Measurements from ENCODE around the gene RBM47. TPM values are rescaled to one million over a fixed set of nuclear protein-coding genes. Genes with fewer than 3 reads are reported as not detected.
A peak's percentile ranks its signal among the peaks of the same experiment; 100 is the strongest.

RBM47 gene
- total RNA-seq, 1 experiment from 2014 or later, result 5.2 TPM

- DNase-seq (ENCODE audit: low spot score), result no peak
Observed at GRCh38 chr4:40626183-40626990, 3.3 kb downstream of the RBM47 start.

- DNase-seq (ENCODE audit: low spot score), result no peak
Observed at GRCh38 chr4:40623707-40624106, 6.0 kb downstream of the RBM47 start.

GRCh38 chr4:40622913-40623312 is 6.8 kb downstream of the RBM47 start:
- peak; percentile 67 for DNase-seq (ENCODE audit: low spot score)

DNA sequence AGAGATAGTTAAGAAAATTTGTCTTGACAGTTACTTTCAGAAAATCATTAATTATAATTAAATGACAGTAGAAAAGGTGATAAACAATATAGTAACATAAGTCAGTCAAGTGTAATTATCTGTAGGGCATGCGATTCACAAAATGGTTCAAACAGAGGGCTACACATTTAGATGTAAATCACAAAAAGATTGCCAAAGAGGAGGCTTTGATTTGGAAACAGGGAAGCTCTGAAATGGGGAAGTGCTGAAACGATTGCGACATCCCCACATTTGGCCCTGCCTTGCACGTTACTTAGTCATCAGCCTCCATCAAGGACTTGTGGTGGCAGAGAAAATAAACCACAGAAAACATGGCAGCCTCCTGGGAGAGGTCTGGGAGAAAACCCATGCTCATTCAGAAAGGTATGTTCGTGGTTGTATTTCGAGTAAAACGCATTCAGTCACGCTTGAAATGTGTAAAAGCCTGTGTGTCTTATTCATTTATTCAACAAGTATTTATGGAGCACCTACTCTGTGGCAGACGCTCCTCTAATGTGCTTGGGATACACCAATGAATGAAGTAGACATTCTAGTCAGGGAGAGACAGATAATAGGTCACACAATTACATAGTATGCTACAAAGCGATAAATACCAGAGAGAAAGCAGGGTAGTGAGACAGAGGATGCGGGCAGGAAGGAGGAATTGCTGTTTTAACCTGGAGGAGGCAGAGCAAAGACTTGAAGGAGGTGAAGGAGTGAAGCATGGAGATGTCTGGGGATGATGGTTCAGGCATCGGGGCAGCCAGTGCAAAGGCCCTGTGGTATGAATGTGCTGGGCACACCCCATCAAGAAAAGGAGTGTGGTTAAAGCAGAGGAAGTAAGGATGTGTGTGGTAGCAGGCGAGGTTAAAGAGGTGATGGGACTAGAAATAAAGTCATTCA is 7.8 kb downstream of the RBM47 start:
- DNase-seq (ENCODE audit: low spot score), result peak; percentile 99

- DNase-seq (ENCODE audit: low spot score), result no peak
Observed at GRCh38 chr4:40621229-40621591, 8.5 kb downstream of the RBM47 start.

GRCh38 chr4:40619600-40619999 is 10.1 kb downstream of the RBM47 start:
- no peak for DNase-seq (ENCODE audit: low spot score)

- no peak for DNase-seq (ENCODE audit: low spot score)
Observed at GRCh38 chr4:40617872-40618271, 11.8 kb downstream of the RBM47 start.

GRCh38 chr4:40614031-40614430 is 15.6 kb downstream of the RBM47 start:
- DNase-seq (ENCODE audit: low spot score), result no peak

DNA sequence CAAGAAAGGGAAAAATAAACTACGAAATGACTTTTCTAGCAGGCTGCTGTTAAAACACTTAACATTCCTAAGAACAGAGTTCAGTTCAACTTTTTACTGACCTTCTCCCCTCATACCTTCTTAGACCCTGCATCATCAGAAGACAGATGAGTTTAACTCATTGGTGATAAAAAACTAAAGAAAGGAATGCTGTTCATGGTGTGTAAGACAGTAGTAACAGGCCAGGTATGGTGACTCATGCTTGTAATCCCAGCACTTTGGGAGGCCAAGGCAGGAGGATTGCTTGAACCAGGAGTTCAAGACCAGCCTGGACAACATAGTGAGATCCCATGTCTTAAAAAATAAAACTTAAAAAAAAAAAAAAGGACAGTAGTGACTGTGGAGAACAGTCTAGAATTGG is 16.2 kb downstream of the RBM47 start:
- DNase-seq (ENCODE audit: low spot score), result no peak

DNA sequence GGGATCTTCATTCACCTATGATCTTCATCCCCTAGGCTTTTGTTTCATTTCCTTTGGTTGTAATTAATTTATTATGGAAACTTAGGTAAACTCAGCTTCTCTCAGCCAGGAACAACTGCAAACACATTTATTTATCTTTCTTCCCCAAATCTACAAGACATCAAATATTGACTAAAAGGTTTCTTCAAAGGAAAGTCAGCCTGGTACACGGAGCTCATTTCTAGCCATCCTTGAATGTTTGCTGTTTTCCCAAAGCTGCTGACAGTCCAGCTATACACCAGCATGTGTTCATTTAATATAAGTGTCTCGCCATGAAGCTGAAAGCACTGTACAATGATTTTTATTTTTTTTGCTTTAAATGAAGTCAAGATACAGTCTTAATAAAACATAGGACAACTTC is 16.8 kb downstream of the RBM47 start:
- DNase-seq (ENCODE audit: low spot score), result no peak

DNA sequence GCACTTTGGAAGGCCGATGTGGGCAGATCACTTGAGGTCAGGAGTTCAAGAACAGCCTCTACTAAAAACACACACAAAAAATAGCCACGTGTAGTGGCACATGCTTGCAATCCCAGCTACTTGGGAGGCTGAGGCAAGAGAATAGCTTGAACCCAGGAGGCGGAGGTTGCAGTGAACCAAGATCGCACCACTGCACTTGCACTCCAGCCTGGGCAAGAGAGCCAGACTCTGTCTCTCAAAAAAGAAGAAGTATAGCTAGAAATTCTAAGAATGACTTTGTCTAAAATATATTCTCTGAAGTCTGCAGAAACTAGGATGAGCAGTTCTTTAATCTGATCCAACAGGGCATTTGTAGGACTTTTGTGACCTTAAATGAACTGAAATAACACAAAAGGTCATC is 17.4 kb downstream of the RBM47 start:
- DNase-seq (ENCODE audit: low spot score), result no peak

- no peak for DNase-seq (ENCODE audit: low spot score)
Observed at GRCh38 chr4:40608628-40609027, 21.0 kb downstream of the RBM47 start.

DNA sequence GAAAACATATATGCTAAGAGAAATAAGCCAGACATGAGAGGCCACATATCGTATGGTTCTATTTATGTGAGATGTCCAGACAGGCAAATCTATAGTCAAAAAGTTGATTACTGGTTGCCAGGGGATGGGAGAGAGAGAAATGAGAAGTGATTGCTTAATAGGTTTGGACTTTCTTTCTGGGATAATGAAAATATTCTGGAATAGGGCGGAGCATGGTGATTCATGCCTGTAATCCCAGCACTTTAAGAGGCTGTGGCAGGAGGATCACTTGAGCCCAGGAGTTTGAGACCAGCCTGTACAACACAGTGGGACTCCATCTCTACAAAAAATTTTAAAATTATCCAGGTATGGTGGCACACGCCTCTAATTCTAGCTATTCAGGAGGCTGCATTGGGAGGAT is 22.4 kb downstream of the RBM47 start:
- DNase-seq (ENCODE audit: low spot score), result no peak

DNA sequence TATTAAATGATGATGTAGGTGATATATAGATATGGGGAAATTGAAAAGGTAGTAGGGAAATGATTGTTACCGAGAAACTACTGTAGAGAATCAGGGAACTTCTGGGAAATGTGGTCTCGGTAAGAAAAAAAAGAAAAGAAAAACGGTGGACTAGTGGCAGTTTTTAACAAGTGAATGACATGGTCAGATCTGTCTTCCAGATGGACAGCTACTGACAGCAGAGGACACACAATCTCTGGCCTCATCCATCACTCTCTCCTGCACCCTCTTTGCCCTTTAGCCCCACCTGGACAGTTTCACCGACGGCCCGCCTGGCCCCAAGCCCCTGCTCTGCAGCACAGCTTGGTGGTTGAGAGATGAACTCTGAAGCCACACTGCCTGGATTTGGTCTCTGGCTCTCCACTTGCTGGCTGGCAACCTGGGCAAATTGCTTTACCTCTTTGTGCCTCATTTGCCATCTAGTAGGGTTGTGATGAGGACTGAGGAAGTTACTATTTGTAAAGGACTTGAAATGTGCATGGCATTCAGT is 23.4 kb downstream of the RBM47 start:
- no peak for DNase-seq (ENCODE audit: low spot score)

GRCh38 chr4:40603281-40603680 is 26.4 kb downstream of the RBM47 start:
- DNase-seq (ENCODE audit: low spot score), result no peak

DNA sequence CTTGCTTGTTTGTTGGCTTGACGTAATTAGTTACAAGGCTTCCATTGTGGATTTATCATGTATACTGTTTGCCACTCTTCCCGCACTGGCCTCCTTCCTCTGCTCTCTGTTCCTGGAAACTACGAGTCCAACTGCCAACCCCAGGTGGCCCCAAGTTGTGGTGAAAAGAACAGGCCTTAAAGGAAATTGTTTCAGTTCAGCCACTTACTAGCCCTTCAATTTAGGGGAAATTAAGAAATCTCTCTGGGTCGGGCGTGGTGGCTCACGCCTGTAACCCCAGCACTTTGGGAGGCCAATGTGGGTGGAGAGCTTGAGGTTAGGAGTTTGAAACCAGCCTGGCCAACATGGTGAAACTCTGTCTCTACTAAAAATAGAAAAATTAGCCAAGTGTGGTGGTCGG is 28.0 kb downstream of the RBM47 start:
- DNase-seq (ENCODE audit: low spot score), result no peak

DNA sequence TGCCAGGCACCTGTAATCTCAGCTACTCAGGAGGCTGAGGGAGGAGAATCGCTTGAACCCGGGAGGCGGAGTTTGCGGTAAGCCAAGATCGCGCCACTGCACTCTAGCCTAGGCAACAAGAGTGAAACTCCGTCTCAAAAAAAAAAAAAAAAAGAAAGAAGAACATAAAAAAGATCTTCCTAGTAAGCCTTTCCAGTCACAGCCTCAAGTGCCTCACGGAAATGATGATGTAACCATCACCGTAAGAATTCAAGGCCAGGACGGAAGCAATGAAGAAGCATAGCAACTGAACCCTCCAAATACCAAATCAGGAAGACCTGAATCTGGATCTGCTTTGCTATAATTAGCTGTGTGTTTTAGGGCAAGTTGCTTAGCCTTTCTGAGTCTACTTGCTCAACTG is 28.8 kb downstream of the RBM47 start:
- DNase-seq (ENCODE audit: low spot score), result no peak

DNA sequence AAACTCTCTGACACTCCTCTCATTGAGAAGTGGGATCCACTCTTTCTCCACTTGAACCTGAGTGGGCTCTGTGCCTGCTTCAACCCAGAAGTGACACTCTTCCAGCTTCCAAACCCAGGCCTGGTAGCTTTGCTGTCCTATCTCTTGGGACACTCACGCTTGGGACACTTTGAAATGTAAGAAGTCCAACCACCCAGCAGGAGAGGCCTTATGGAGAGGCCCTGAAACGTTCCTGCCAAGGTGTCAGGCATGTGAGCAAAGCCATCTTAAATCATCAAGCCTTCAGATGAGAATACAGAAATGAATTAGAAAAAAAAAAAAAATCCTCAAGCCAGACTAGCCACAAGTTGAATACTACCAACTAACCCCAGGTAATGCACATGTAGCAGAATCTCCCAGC is 30.2 kb downstream of the RBM47 start:
- no peak for DNase-seq (ENCODE audit: low spot score)

DNA sequence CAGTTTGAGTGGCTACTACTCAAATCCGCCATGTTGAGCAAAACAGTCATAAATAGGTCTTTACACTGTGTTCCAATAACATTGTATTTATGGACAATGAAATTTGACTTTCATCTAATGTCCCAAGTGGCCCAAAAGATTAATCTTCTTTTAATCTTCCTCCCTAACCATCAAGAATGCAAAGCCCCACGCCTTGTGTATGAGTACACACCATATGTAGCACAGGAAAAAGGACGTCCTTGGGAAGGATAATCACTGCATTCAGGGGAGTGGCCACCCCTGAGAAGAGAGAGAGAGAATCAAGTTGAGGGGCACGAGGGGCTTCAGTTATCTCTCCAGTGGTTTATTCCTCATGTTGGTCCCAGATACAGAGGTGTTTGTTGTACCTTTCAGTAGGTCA is 33.1 kb downstream of the RBM47 start:
- DNase-seq (ENCODE audit: low spot score), result no peak

GRCh38 chr4:40595981-40596380 is 33.7 kb downstream of the RBM47 start:
- DNase-seq (ENCODE audit: low spot score), result no peak

DNA sequence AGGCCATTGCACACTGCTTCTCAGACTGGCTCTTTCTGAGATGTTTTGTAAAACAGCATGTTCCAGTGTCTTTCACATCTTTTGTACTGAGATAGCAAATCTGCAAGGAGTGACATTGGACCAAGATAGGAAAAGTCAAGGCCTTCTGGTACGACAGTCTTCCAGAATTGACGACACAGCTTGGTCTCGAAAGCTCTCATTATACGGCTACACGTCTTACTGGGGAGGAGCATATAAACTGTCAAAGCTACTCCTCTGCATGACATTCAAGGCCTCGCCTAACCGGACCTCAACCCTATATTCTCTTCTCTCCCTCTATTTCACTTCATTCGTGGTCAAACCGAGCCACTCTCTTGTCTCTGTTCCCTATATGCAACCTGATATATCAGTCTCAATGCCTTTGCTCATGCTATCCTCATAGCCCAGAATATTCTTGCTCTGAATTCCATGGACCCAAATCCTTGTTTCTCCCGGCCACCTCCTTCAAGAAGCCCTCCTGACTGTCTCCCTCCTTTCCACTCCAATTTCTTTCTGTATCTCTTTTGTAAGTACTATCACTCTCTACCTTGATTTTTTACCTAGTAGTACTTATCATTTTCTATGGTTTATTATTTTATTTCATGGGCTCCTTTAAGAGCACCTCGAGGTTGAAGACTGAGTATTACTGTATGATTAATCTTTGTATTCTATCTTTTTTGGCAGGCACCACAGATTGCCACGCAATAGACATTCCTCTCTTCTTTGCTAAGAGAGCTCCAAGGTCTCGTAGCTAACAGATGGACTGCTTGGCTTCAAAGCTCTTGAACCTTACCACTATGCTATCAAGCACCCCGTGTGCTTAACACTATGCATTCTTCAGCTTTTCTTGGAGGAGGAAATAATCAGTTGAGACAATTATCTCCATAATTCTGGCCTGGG is 35.1 kb downstream of the RBM47 start:
- DNase-seq (ENCODE audit: low spot score), result no peak

GRCh38 chr4:40592034-40592433 is 37.6 kb downstream of the RBM47 start:
- DNase-seq (ENCODE audit: low spot score), result no peak
